Liver (tissue), 10 donors: ENCODE data around the gene TTC28. TPM values are rescaled to one million over a fixed set of nuclear protein-coding genes. Genes with fewer than 3 reads are reported as not detected.

ENCODE experiments used
- DNase-seq: peaks from one replicate; pipeline ENCODE4 v3.0.0-alpha.2; 2017; ENCODE audit warnings: low spot score
- H3K27ac ChIP-seq, 2 donors: one replicate each; pipeline ENCODE4 v1.7.0; 2013; ENCODE audit warnings: inconsistent platforms in 2 of 2, low read length in 2 of 2, control low read depth in 1 of 2, low read depth in 1 of 2, mild to moderate bottlenecking in 1 of 2
- H3K27me3 ChIP-seq, 4 donors: one replicate each; pipeline versions ENCODE4 v1.6.1 to v1.7.0; 2013; ENCODE audit warnings: low read length in 3 of 4, inconsistent platforms in 1 of 4, mild to moderate bottlenecking in 1 of 4, moderate library complexity in 1 of 4; ENCODE audit not compliant: control insufficient read depth in 4 of 4, insufficient read depth in 4 of 4
- H3K36me3 ChIP-seq, 4 donors: one replicate each; pipeline versions ENCODE4 v1.6.1 to v1.7.0; 2013; ENCODE audit warnings: low read length in 3 of 4, mild to moderate bottlenecking in 3 of 4, low read depth in 1 of 4, moderate library complexity in 1 of 4; ENCODE audit not compliant: control insufficient read depth in 4 of 4, insufficient read depth in 3 of 4
- H3K4me1 ChIP-seq, 4 donors: one replicate each; pipeline versions ENCODE4 v1.6.1 to v1.7.0; 2013; ENCODE audit warnings: low read length in 3 of 4, mild to moderate bottlenecking in 3 of 4, moderate library complexity in 1 of 4; ENCODE audit not compliant: control insufficient read depth in 4 of 4, insufficient read depth in 4 of 4
- H3K4me3 ChIP-seq, 3 donors: one replicate each; pipeline versions ENCODE4 v1.6.1 to v1.7.0; 2013; ENCODE audit warnings: low read length in 3 of 3, control low read depth in 1 of 3, low read depth in 1 of 3, mild to moderate bottlenecking in 1 of 3
- H3K9ac ChIP-seq, 2 donors: one replicate each; pipeline ENCODE4 v1.7.0; 2013; ENCODE audit warnings: low read length in 2 of 2, mild to moderate bottlenecking in 2 of 2, moderate library complexity in 2 of 2, control low read depth in 1 of 2, low read depth in 1 of 2
- H3K9me3 ChIP-seq, 4 donors: one replicate each; pipeline versions ENCODE4 v1.6.1 to v1.7.0; 2013; ENCODE audit warnings: low read length in 3 of 4; ENCODE audit not compliant: control insufficient read depth in 4 of 4
- ATF3 ChIP-seq: IDR thresholded peaks from 2 replicates; pipeline ENCODE4 v1.6.1; 2016; ENCODE audit warnings: antibody characterized with exemption
- CTCF ChIP-seq: fragments of 150-350 bp; IDR thresholded peaks from 2 replicates; pipeline ENCODE4 v1.5.1; 2017; ENCODE audit warnings: improper control_type of control experiment, low read depth, low read length; ENCODE audit not compliant: missing input control
- EGR1 ChIP-seq, 2 donors: IDR thresholded peaks; 2 replicates each; pipeline ENCODE4 v1.6.1; 2016 to 2018; ENCODE audit warnings: antibody characterized with exemption in 2 of 2, low read depth in 2 of 2
- FOXA1 ChIP-seq: IDR thresholded peaks from 2 replicates; pipeline ENCODE4 v1.6.1; 2016; ENCODE audit warnings: antibody characterized with exemption
- FOXA2 ChIP-seq: IDR thresholded peaks from 2 replicates; pipeline ENCODE4 v1.6.1; 2016; ENCODE audit warnings: antibody characterized with exemption
- GABPA ChIP-seq, 2 donors: IDR thresholded peaks in 1 of 2; conservative IDR thresholded peaks in 1 of 2; 2 replicates each; pipeline ENCODE4 v1.6.1; 2016; ENCODE audit warnings: antibody characterized with exemption in 2 of 2, mild to moderate bottlenecking in 1 of 2, moderate library complexity in 1 of 2
- HNF4A ChIP-seq, 2 donors: conservative IDR thresholded peaks; 2 replicates each; pipeline ENCODE4 v1.6.1; 2016; ENCODE audit warnings: antibody characterized with exemption in 2 of 2, mild to moderate bottlenecking in 2 of 2
- HNF4G ChIP-seq: IDR thresholded peaks from 2 replicates; pipeline ENCODE4 v1.6.1; 2016; ENCODE audit warnings: antibody characterized with exemption
- JUND ChIP-seq, 2 donors: IDR thresholded peaks; 2 replicates each; pipeline ENCODE4 v1.6.1; 2016; ENCODE audit warnings: antibody characterized with exemption in 2 of 2
- NR2F2 ChIP-seq: IDR thresholded peaks from 2 replicates; pipeline ENCODE4 v1.6.1; 2016; ENCODE audit warnings: antibody characterized with exemption
- REST ChIP-seq: IDR thresholded peaks from 2 replicates; pipeline ENCODE4 v1.6.1; 2016; ENCODE audit warnings: antibody characterized with exemption, mild to moderate bottlenecking
- RXRA ChIP-seq, 2 donors: IDR thresholded peaks; 2 replicates each; pipeline ENCODE4 v1.6.1; 2017 to 2018; ENCODE audit warnings: antibody characterized with exemption in 2 of 2, mild to moderate bottlenecking in 1 of 2
- SP1 ChIP-seq: IDR thresholded peaks from 2 replicates; pipeline ENCODE4 v1.6.1; 2018; ENCODE audit warnings: antibody characterized with exemption, mild to moderate bottlenecking
- TAF1 ChIP-seq: conservative IDR thresholded peaks from 2 replicates; pipeline ENCODE4 v1.6.1; 2016; ENCODE audit warnings: antibody characterized with exemption, mild to moderate bottlenecking
- YY1 ChIP-seq: IDR thresholded peaks from 2 replicates; pipeline ENCODE4 v1.6.1; 2016; ENCODE audit warnings: antibody characterized with exemption, mild to moderate bottlenecking
- ZBTB33 ChIP-seq: IDR thresholded peaks from 2 replicates; pipeline ENCODE4 v1.6.1; 2016; ENCODE audit warnings: antibody characterized with exemption
- WGBS: extraction: QIAGEN DNeasy Blood & Tissue Kit; methylation state at CpG from one replicate; pipeline ENCODE4 v1.1.7; 2013; 5-methylcytosine and 5-hydroxymethylcytosine counted together
- polyA plus RNA-seq, 2 donors: library from polyadenylated mRNA; stranded (reverse) in 1 of 2; unstranded in 1 of 2; fragments of 200-250 nt in 1 of 2; fragments of >200 nt in 1 of 2; fragmentation: Nextera tagmentation in 1 of 2; extraction: Ambion mirVana in 1 of 2; gene quantifications; one replicate each; pipeline versions ENCODE4 v1.2.1 to v1.2.3, GENCODE V29; 2013 to 2015
- small RNA-seq: library from RNA; depleted of rRNA; stranded (forward); fragments of <200 nt; gene quantifications from one replicate; pipeline ENCODE3, GENCODE V24; 2014
- total RNA-seq, 2 donors: library from RNA; depleted of rRNA; stranded (reverse); fragments of >200 nt; gene quantifications; one replicate each; pipeline ENCODE4 v1.2.3, GENCODE V29; 2014
- donor health status: healthy.
- donor health status: healthy.
- donor health status: healthy.
- donor health status: healthy.
- donor health status: healthy.

Gene TTC28
- total and polyA plus RNA-seq, 4 donors = 4.2 to 19.4 (median 5.9) TPM

GRCh38 chr22:27930331-27931060, 749.1 kb downstream of the TTC28 start:
- WGBS = 89% methylated on average over 3 of the region's 3 CpGs
- no peak overlapping the region for H3K4me3 ChIP-seq
- TF ChIP-seq FOXA1 (no peak), REST (no peak), HNF4G (no peak), GABPA (IDR thresholded peaks at IDR 0.05 in 1 of 2, conservative IDR thresholded peaks at IDR 0.05 in 1 of 2) (no peak), ZBTB33 (no peak), CTCF (no peak), TAF1 (no peak), JUND (IDR thresholded peaks at IDR 0.05) (no peak), HNF4A (conservative IDR thresholded peaks at IDR 0.05) (no peak), EGR1 (IDR thresholded peaks at IDR 0.05; ENCODE audit: low read depth in 2 of 2) (no peak), YY1 (no peak), ATF3 (no peak), SP1 (no peak), FOXA2 (no peak), RXRA (IDR thresholded peaks at IDR 0.05) (no peak), NR2F2 (no peak)
- peak overlapping the region in 1 of 2 donors; percentile 55 for H3K27ac ChIP-seq
- no peak overlapping the region for H3K9ac ChIP-seq
- H3K9me3 ChIP-seq = no peaks in the 10 kb centered on the region
- no peaks in the 10 kb centered on the region for H3K4me1 ChIP-seq
- no peak for DNase-seq
- H3K27me3 ChIP-seq = no peaks in the 10 kb centered on the region
- H3K36me3 ChIP-seq = peaks cover 0 to 1% (median 0%) of the 10 kb centered on the region in 4 donors

Small RNA genes within 50 kb of the gene (small RNA-seq; reads per million reads assigned to genes)
- not detected for gene MIR5739
- not detected for gene RF00019
- gene RF00150 = not detected
- gene RF02200 = not detected
- not detected for gene RN7SL162P

Other genes starting within 250 kb of the TTC28 start
- gene CHEK2, start 62.0 kb upstream of the TTC28 start, total RNA-seq = 10 to 100 TPM in 1 of 2 donors, 1 to 10 TPM in 1; 2.8 to 10.6 TPM
- 1 to 10 TPM; 1.4 to 2.7 TPM for gene CHEK2, start 62.0 kb upstream of the TTC28 start, polyA plus RNA-seq
- gene HSCB, start 62.2 kb upstream of the TTC28 start, total RNA-seq = 10 to 100 TPM; 12.2 to 14.0 TPM
- gene HSCB, start 62.2 kb upstream of the TTC28 start, polyA plus RNA-seq = 10 to 100 TPM; 16.2 to 22.1 TPM
- 10 to 100 TPM; 23.2 to 24.0 TPM for gene CCDC117, start 92.9 kb upstream of the TTC28 start, total RNA-seq
- 1 to 10 TPM; 8.1 to 9.3 TPM for gene CCDC117, start 92.9 kb upstream of the TTC28 start, polyA plus RNA-seq
- gene XBP1, start 120.7 kb upstream of the TTC28 start, total RNA-seq = 100 to 1,000 TPM; 597 to 613 TPM
- 100 to 1,000 TPM; 303 to 705 TPM for gene XBP1, start 120.7 kb upstream of the TTC28 start, polyA plus RNA-seq
- 1 to 10 TPM; 5.0 to 5.9 TPM for gene ZNRF3, start 203.7 kb upstream of the TTC28 start, total RNA-seq
- gene ZNRF3, start 203.7 kb upstream of the TTC28 start, polyA plus RNA-seq = 1 to 10 TPM; 2.2 to 4.4 TPM